Measurements from ENCODE around the gene NPAS3.

The NPAS3 gene

GRCh38 chr14:32934073-32934880, 4.4 kb upstream of the NPAS3 start:
- H4K20me1 ChIP-seq (ENCODE audit: insufficient read depth, low read length, poor library complexity, severe bottlenecking), result no peaks in the 10 kb centered on the region
- no peaks in the 10 kb centered on the region for H3K79me2 ChIP-seq (ENCODE audit: insufficient read depth, low read length)
- no peak for TF ChIP-seq CTCF (conservative IDR thresholded peaks at IDR 0.05; ENCODE audit: low read length)
- no peak overlapping the region for H3K4me2 ChIP-seq (ENCODE audit: low read depth, low read length, poor library complexity, severe bottlenecking)
- H3K9ac ChIP-seq (ENCODE audit: low read depth, low read length, poor library complexity, severe bottlenecking), result no peak overlapping the region
- no peaks in the 10 kb centered on the region for H3K27me3 ChIP-seq (ENCODE audit: insufficient read depth, low read length, poor library complexity, severe bottlenecking)
- no peaks in the 10 kb centered on the region for H3K36me3 ChIP-seq (ENCODE audit: insufficient read depth, low read length)
- H3K4me1 ChIP-seq (ENCODE audit: insufficient read depth, low read length, poor library complexity, severe bottlenecking), result no peaks in the 10 kb centered on the region
- no peaks in the 10 kb centered on the region for H3F3A ChIP-seq (ENCODE audit: low read depth)
- H3K9me3 ChIP-seq (ENCODE audit: insufficient read depth, low read depth, low read length), result no peaks in the 10 kb centered on the region
- H3K9me2 ChIP-seq (replicated peaks; ENCODE audit: low read depth, low read length), result no peaks in the 10 kb centered on the region
- no peak overlapping the region for H3K4me3 ChIP-seq (ENCODE audit: low read length, poor library complexity, severe bottlenecking)
- no peak overlapping the region for H2AFZ ChIP-seq (ENCODE audit: low read length)

GRCh38 chr14:32934881-32935633, 3.6 kb upstream of the NPAS3 start:
- H3K4me3 ChIP-seq (ENCODE audit: low read length, poor library complexity, severe bottlenecking), result no peak overlapping the region
- no peaks in the 10 kb centered on the region for H3K4me1 ChIP-seq (ENCODE audit: insufficient read depth, low read length, poor library complexity, severe bottlenecking)
- no peaks in the 10 kb centered on the region for H3K27me3 ChIP-seq (ENCODE audit: insufficient read depth, low read length, poor library complexity, severe bottlenecking)
- no peaks in the 10 kb centered on the region for H3K9me3 ChIP-seq (ENCODE audit: insufficient read depth, low read depth, low read length)
- no peaks in the 10 kb centered on the region for H3K79me2 ChIP-seq (ENCODE audit: insufficient read depth, low read length)
- H3F3A ChIP-seq (ENCODE audit: low read depth), result no peaks in the 10 kb centered on the region
- H3K36me3 ChIP-seq (ENCODE audit: insufficient read depth, low read length), result no peaks in the 10 kb centered on the region
- no peaks in the 10 kb centered on the region for H4K20me1 ChIP-seq (ENCODE audit: insufficient read depth, low read length, poor library complexity, severe bottlenecking)
- no peak for TF ChIP-seq EZH2phosphoT487 (IDR thresholded peaks at IDR 0.05; ENCODE audit: borderline replicate concordance)
- TF ChIP-seq CTCF (conservative IDR thresholded peaks at IDR 0.05; ENCODE audit: low read length), result no peak
- H3K4me2 ChIP-seq (ENCODE audit: low read depth, low read length, poor library complexity, severe bottlenecking), result no peak overlapping the region
- no peaks in the 10 kb centered on the region for H3K9me2 ChIP-seq (replicated peaks; ENCODE audit: low read depth, low read length)
- no peak overlapping the region for H2AFZ ChIP-seq (ENCODE audit: low read length)
- no peak overlapping the region for H3K9ac ChIP-seq (ENCODE audit: low read depth, low read length, poor library complexity, severe bottlenecking)

- Histone ChIP-seq H3K9ac (ENCODE audit: low read depth, low read length, poor library complexity, severe bottlenecking) (no peak overlapping the region), H3K36me3 (ENCODE audit: insufficient read depth, low read length) (no peaks in the 10 kb centered on the region), H2AFZ (ENCODE audit: low read length) (no peak overlapping the region), H3K4me2 (ENCODE audit: low read depth, low read length, poor library complexity, severe bottlenecking) (no peak overlapping the region), H3F3A (ENCODE audit: low read depth) (no peaks in the 10 kb centered on the region), H3K79me2 (ENCODE audit: insufficient read depth, low read length) (no peaks in the 10 kb centered on the region), H3K9me2 (replicated peaks; ENCODE audit: low read depth, low read length) (no peaks in the 10 kb centered on the region), H3K27me3 (ENCODE audit: insufficient read depth, low read length, poor library complexity, severe bottlenecking) (no peaks in the 10 kb centered on the region), H3K4me1 (ENCODE audit: insufficient read depth, low read length, poor library complexity, severe bottlenecking) (no peaks in the 10 kb centered on the region), H4K20me1 (ENCODE audit: insufficient read depth, low read length, poor library complexity, severe bottlenecking) (no peaks in the 10 kb centered on the region), H3K9me3 (ENCODE audit: insufficient read depth, low read depth, low read length) (no peaks in the 10 kb centered on the region), H3K4me3 (ENCODE audit: low read length, poor library complexity, severe bottlenecking) (no peak overlapping the region)
- TF ChIP-seq EZH2phosphoT487 (IDR thresholded peaks at IDR 0.05; ENCODE audit: borderline replicate concordance) (no peak), CTCF (conservative IDR thresholded peaks at IDR 0.05; ENCODE audit: low read length) (no peak)
Measured at GRCh38 chr14:32939254-32940065, 781 bp downstream of the NPAS3 start.

Measured in Loucy (cell line).